Prostate gland (tissue), 2 donors: ENCODE data around the gene TUSC2. TPM values are rescaled to one million over a fixed set of nuclear protein-coding genes. Genes with fewer than 3 reads are reported as not detected.
A peak's percentile ranks its signal among the peaks of the same experiment; 100 is the strongest.

Experiments
- DNase-seq: peaks from one replicate; pipeline ENCODE4 v3.0.0-alpha.2; 2019; ENCODE audit warnings: low spot score
- H3K27ac ChIP-seq, 2 donors: fragments of 200-600 bp; sonication (generic); 2 replicates each; pipeline ENCODE4 v1.5.1; 2017 to 2019
- H3K27me3 ChIP-seq: fragments of 200-600 bp; sonication (generic); replicated peaks from 2 replicates; pipeline ENCODE4 v1.5.1; 2019; ENCODE audit not compliant: insufficient read depth
- H3K36me3 ChIP-seq, 2 donors: fragments of 200-600 bp; sonication (generic); 1 replicate in 1 of 2; 2 replicates in 1 of 2; pipeline versions ENCODE4 v1.5.1 to v1.8.1; 2017 to 2019
- H3K4me1 ChIP-seq: fragments of 200-600 bp; sonication (generic); replicated peaks from 2 replicates; pipeline ENCODE4 v1.5.1; 2019
- H3K4me3 ChIP-seq, 2 donors: fragments of 200-600 bp; sonication (generic); 2 replicates each; pipeline ENCODE4 v1.5.1; 2017 to 2019
- H3K9me3 ChIP-seq: fragments of 200-600 bp; sonication (generic); 2 replicates; pipeline ENCODE4 v1.5.1; 2017
- POLR2A ChIP-seq: fragments of 450-650 bp; IDR thresholded peaks from one replicate; pipeline ENCODE4 v1.6.1; 2016; ENCODE audit warnings: antibody characterized with exemption, mild to moderate bottlenecking
- POLR2AphosphoS5 ChIP-seq: sonication (generic); formaldehyde crosslinking; IDR thresholded peaks from one replicate; pipeline ENCODE4 v1.6.1; 2017; ENCODE audit warnings: antibody characterized with exemption
- WGBS: methylation state at CpG from one replicate; pipeline ENCODE4 v1.1.5; 2018; 5-methylcytosine and 5-hydroxymethylcytosine counted together
- intact Hi-C: fragments of 100-400 bp; cut with DNase I; formaldehyde crosslinking; loops from one replicate; pipeline ENCODE4 v1.14.2; 2022
- total RNA-seq, 2 donors: library from RNA; depleted of rRNA; stranded (reverse); fragments of >200 nt; gene quantifications; one replicate each; pipeline ENCODE4 v1.1.0, GENCODE V29; 2016
- TF ChIP-seq, protein P1 (sequence below), 4 experiments: fragments of 200-600 bp in 2 of 4; fragments of 450-650 bp in 2 of 4; sonication (generic) in 2 of 4; IDR thresholded peaks; 1 replicate in 3 of 4; 2 replicates in 1 of 4; pipeline ENCODE4 v1.5.1; 2016 to 2019; ENCODE audit warnings: antibody characterized with exemption in 4 of 4, mild to moderate bottlenecking in 2 of 4, moderate library complexity in 2 of 4

TUSC2 gene
- total RNA-seq, 2 donors from 2014 or later = 31.9 to 121 TPM

DNA sequence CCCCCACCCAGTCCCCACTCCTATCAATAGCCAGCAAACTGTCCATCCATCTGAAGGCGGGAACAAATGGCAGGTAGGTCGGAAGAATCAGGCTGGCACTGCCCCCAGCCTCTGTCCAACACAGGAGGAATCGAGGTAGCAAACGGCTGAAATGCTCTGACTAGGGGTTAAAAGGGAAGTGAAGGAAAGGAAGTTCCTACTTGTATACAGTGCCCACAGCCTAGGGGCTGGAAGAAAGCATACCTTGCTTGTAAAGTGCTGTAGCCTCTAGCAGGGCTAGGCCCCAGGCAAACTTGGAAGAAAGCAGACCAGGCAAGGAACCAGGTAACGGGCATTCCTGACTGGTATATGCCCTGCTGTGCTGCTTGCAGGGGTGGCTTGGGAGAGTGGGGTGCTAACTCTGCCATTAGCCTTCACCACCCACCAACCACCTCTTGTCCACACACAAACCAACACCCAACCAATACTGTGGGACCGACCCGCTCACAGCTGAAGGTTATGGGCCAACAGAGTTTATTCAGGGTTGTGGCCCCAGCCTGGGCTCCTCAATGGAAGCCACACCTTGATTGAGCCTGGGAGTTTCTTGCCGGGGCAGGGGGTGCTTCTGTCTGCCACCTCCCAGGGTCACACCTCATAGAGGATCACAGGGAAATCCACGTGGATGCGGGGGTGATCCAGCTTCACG lies 2.4 kb downstream of the TUSC2 start:
- 86% methylated on average over 11 of the region's 11 CpGs for WGBS
- no peak overlapping the region for H3K27ac ChIP-seq
- no peak overlapping the region for H3K4me3 ChIP-seq
- peaks cover 0 to 11% of the 10 kb centered on the region in 2 donors for H3K36me3 ChIP-seq
- intact Hi-C loops = no loop called here
- TF ChIP-seq POLR2A (no peak), POLR2AphosphoS5 (no peak)
- TF ChIP-seq, protein P1, sequence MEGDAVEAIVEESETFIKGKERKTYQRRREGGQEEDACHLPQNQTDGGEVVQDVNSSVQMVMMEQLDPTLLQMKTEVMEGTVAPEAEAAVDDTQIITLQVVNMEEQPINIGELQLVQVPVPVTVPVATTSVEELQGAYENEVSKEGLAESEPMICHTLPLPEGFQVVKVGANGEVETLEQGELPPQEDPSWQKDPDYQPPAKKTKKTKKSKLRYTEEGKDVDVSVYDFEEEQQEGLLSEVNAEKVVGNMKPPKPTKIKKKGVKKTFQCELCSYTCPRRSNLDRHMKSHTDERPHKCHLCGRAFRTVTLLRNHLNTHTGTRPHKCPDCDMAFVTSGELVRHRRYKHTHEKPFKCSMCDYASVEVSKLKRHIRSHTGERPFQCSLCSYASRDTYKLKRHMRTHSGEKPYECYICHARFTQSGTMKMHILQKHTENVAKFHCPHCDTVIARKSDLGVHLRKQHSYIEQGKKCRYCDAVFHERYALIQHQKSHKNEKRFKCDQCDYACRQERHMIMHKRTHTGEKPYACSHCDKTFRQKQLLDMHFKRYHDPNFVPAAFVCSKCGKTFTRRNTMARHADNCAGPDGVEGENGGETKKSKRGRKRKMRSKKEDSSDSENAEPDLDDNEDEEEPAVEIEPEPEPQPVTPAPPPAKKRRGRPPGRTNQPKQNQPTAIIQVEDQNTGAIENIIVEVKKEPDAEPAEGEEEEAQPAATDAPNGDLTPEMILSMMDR (IDR thresholded peaks at IDR 0.05) = no peak
- H3K4me1 ChIP-seq = peaks cover 9% of the 10 kb centered on the region
- no peaks in the 10 kb centered on the region for H3K27me3 ChIP-seq
- no peak for DNase-seq
- no peaks in the 10 kb centered on the region for H3K9me3 ChIP-seq

DNA sequence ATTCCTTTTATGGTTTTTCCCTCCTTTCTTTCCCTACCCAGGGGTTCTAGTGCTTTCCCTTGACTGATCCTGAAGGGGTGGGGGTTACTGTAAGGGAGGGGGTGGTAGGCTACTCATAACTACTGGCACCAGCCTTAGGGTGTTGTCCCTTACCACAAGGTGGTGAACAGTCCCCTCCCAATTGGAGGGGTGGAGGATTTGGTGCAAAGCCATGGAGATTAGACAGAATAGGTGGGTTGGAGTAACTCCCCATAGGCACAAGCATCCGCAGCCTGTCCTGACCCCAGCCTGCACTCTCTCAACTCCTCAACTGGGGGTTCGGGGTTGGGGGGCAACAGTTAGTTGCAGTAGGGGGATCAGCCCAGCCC lies 2.9 kb downstream of the TUSC2 start:
- intact Hi-C loops = no loop called here
- 85% methylated on average over 2 of the region's 2 CpGs for WGBS
- peak overlapping the region in 1 of 2 donors; percentile 95 for H3K27ac ChIP-seq

DNA sequence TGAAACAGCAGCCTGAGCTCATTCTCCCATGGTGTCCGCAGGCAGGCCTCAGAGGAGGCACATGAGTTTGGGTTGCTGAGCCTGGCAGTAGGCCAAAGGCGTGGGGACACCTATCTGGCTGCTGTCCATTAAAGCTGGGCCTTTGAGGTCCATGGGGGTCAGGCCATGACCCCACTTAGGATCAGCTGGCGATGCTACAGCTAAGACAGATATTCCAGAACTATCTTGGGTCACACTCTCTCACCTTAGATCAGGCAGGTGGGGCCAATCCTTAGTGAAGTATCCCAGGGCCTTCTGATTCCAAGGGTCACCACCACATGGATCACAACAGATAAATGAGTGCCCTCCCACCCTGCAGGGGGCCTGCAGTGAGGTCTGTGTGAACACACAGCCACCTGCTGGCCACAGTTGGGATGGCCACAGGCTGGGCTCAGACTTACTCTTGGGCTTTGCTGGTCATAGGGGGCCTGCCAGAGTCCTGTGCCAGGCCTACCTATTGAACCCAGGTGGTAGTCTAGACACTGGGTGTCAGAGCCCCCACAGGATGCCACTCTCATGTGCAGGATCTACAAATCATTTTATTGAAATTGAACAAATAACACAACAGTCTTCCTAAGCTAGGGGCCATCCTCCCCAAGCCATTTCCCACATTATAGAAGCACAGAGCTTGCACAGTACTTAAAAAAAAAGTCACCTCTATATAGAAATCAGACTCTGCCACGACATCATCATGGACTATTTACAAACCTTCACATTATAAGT lies 3.5 kb downstream of the TUSC2 start:
- Histone ChIP-seq H3K9me3 (no peaks in the 10 kb centered on the region), H3K4me3 (no peak overlapping the region), H3K4me1 (peaks cover 17% of the 10 kb centered on the region), H3K27me3 (no peaks in the 10 kb centered on the region), H3K27ac (peak overlapping the region; percentile 24 to 95), H3K36me3 (peaks cover 0 to under 1% of the 10 kb centered on the region in 2 donors)
- peak; percentile 56 for DNase-seq
- intact Hi-C loops = loop anchor here (5.0 kb wide), 1 partner anchor 87 kb away; the partner anchor contains the start of gene GNAI2
- 66% methylated on average over 3 of the region's 4 CpGs for WGBS
- TF ChIP-seq POLR2AphosphoS5 (peak; percentile 31), POLR2A (no peak)
- TF ChIP-seq, protein P1 (IDR thresholded peaks at IDR 0.05) = peak; percentile 69 to 91 (median 82)

More for the DNA sequence above, 2.9 kb downstream of the TUSC2 start:
- no peak overlapping the region for H3K4me3 ChIP-seq
- H3K9me3 ChIP-seq = no peaks in the 10 kb centered on the region
- DNase-seq = no peak
- no peaks in the 10 kb centered on the region for H3K27me3 ChIP-seq
- peaks cover 14% of the 10 kb centered on the region for H3K4me1 ChIP-seq
- peaks cover 0 to 6% of the 10 kb centered on the region in 2 donors for H3K36me3 ChIP-seq
- TF ChIP-seq, protein P1 (IDR thresholded peaks at IDR 0.05) = no peak
- TF ChIP-seq POLR2AphosphoS5 (no peak), POLR2A (no peak)

DNA sequence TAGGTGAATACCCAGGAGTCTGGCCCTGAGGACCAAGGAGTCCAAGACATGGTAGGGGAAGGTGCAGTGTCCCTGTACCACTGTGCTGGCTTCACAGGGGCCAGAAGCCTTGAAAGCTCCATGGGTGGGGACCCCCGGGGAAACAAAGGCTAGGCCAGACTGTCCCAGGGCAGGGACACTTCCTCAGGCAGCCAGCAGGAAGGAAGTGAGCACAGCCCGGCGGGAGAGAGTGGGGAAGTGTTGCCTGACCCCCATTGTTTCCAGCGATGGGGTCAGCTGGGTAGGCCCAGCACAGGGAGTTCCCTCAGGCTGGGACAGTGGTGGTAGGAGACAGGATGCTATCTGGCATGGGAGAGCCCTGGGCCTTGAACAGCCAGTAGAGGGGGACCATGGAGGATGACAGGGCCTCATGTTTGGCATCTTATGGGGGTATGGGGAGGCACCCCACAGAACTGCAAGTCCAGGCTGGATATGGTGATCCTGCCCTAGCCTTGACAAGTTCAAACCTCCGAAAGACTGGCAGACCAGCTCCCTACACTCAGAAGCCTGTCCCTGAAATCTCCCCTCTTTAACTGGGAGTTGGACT lies 4.3 kb downstream of the TUSC2 start:
- H3K9me3 ChIP-seq = no peaks in the 10 kb centered on the region
- TF ChIP-seq, protein P1 (IDR thresholded peaks at IDR 0.05) = no peak
- TF ChIP-seq POLR2A (no peak), POLR2AphosphoS5 (no peak)
- H3K27me3 ChIP-seq = no peaks in the 10 kb centered on the region
- peaks cover 17% of the 10 kb centered on the region for H3K4me1 ChIP-seq
- H3K36me3 ChIP-seq = no peaks in the 10 kb centered on the region
- intact Hi-C loops = loop anchor here (2.0 to 5.0 kb wide), 2 partner anchors 63 to 86 kb away; partner anchors contain the start of gene GNAI2
- H3K4me3 ChIP-seq = no peak overlapping the region
- no peak for DNase-seq
- peak overlapping the region; percentile 88 to 95 for H3K27ac ChIP-seq
- WGBS = 59% methylated on average over 5 of the region's 5 CpGs
